Activated naive CD4-positive, alpha-beta T cell treated with anti-CD3 and anti-CD28 coated beads, Interleukin-2, amount 10 ng/mL, durations not matched to agents 7 days and 5 days (primary cell): ENCODE results near the gene ARHGEF16.

Experiments
- CTCF ChIA-PET: fragments of 350-600 bp; sonication (Branson Sonifier 250); formaldehyde crosslinking; loops from one replicate; lab custom pipeline; 2021; ENCODE audit warnings: antibody characterized with exemption; lab: Charles Lee
- DNase-seq: peaks from one replicate; pipeline ENCODE4 v3.0.0-alpha.2; 2020
- H3K27ac Mint-ChIP-seq: one replicate; pipeline ENCODE4 v1.8.0; 2021; ENCODE audit warnings: mild to moderate bottlenecking, moderate library complexity, mixed read lengths
- H3K27me3 Mint-ChIP-seq: one replicate; pipeline ENCODE4 v1.8.0; 2021; ENCODE audit warnings: mild to moderate bottlenecking, mixed read lengths
- H3K36me3 Mint-ChIP-seq: one replicate; pipeline ENCODE4 v1.8.0; 2021; ENCODE audit warnings: mixed read lengths
- H3K4me1 Mint-ChIP-seq: one replicate; pipeline ENCODE4 v1.8.0; 2021; ENCODE audit warnings: mixed read lengths
- H3K4me3 Mint-ChIP-seq: one replicate; pipeline ENCODE4 v1.8.0; 2021; ENCODE audit warnings: mild to moderate bottlenecking, moderate library complexity, mixed read lengths
- H3K9me3 Mint-ChIP-seq: one replicate; pipeline ENCODE4 v1.8.0; 2021; ENCODE audit warnings: mixed read lengths

The ARHGEF16 gene

GRCh38 chr1:3503525-3503886, 49.0 kb downstream of the ARHGEF16 start:
- no peak overlapping the region for H3K4me3 Mint-ChIP-seq
- no peak for DNase-seq
- CTCF ChIA-PET: no interaction called here
- H3K27me3 Mint-ChIP-seq: no peaks in the 10 kb centered on the region
- H3K9me3 Mint-ChIP-seq: no peaks in the 10 kb centered on the region
- no peaks in the 10 kb centered on the region for H3K36me3 Mint-ChIP-seq
- H3K27ac Mint-ChIP-seq: no peak overlapping the region
- H3K4me1 Mint-ChIP-seq: no peaks in the 10 kb centered on the region

DNA sequence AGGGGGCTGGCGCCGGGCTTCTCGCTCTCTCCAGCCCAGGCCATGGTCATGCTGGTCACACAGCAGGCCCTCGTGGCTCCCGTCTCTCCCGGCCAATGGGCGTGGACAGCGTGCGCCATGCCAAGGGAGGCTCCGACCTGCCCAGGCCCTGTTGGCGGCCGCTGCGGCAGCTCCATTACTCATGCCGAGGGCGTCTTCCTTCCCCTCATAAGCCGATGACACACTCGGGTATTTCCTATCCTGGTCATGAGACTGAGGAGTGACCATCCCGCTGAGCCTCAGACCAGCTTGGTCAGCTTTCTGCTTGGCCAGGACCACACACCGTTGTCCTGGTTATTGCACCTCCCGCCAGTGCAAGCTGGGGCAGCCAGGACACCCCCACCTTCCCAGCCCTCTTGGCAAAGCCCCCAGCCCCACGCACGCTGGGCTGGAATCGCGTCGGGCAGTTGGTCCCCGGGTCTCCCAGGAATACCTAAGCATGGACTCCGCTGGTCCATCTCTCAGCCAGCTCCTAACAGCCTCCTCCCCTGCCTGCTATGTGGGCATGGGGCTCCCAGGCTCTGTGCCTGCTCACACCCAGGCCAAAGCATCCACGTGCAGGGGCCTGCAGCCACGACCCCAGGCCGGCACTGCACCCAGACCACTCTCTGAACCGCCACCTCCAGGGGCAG, 49.8 kb downstream of the ARHGEF16 start:
- CTCF ChIA-PET: interaction anchor here (1.3 kb wide), 1 partner anchor 51 kb away, joined by 3 read pairs; no protein-coding TSS in a partner anchor
- no peaks in the 10 kb centered on the region for H3K4me1 Mint-ChIP-seq
- H3K27ac Mint-ChIP-seq: no peak overlapping the region
- H3K36me3 Mint-ChIP-seq: no peaks in the 10 kb centered on the region
- no peaks in the 10 kb centered on the region for H3K27me3 Mint-ChIP-seq
- DNase-seq: no peak
- no peak overlapping the region for H3K4me3 Mint-ChIP-seq
- no peaks in the 10 kb centered on the region for H3K9me3 Mint-ChIP-seq

DNA sequence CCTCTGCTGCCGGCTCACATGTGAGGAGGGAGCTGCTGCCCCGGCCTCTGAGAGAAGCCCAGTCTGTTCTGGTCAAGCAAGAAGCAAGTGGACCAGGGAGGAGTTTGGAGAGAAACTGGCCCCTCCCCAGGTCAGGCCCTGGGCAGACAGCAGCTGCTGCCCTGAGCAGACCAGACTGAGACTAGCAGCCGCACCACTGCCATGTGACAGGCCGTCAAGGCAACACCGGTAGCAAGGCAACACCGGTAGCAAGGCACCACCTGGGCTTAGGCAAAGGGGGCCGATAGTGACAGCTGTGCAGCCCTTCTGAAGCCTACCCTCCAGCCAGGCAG, 50.3 kb downstream of the ARHGEF16 start:
- Mint-ChIP-seq H3K4me1 (no peaks in the 10 kb centered on the region), H3K36me3 (no peaks in the 10 kb centered on the region), H3K9me3 (no peaks in the 10 kb centered on the region), H3K27ac (no peak overlapping the region), H3K4me3 (no peak overlapping the region), H3K27me3 (no peaks in the 10 kb centered on the region)
- DNase-seq: no peak
- CTCF ChIA-PET: interaction anchor here (1.3 kb wide), 1 partner anchor 52 kb away, joined by 3 read pairs; no protein-coding TSS in a partner anchor

- Mint-ChIP-seq H3K36me3 (no peaks in the 10 kb centered on the region), H3K27me3 (no peaks in the 10 kb centered on the region), H3K9me3 (no peaks in the 10 kb centered on the region), H3K4me1 (no peaks in the 10 kb centered on the region), H3K4me3 (no peak overlapping the region), H3K27ac (no peak overlapping the region)
- DNase-seq: no peak
- CTCF ChIA-PET: interaction anchor here (1.3 kb wide), 1 partner anchor 52 kb away, joined by 3 read pairs; no protein-coding TSS in a partner anchor
Observed at GRCh38 chr1:3505161-3505560, 50.7 kb downstream of the ARHGEF16 start.

DNA sequence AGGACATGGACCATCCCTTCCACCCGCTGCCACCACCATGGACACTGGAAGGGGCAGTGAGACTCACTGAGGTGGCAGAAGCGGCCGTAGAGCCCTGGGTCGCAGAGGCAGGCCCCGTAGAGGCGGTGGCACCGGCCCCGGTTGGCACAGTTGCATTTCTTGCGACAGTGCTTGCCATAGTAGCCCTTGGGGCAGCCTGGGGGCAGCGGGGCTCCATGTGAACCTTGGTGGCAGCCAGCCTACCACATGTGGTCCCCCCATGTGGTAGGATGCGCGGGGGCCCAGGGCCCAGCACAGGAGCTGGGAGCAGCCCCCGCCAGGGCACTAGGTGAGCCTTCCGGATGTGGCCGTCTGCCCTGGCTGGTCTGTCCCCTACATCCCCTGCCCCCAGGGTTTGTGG, 51.6 kb downstream of the ARHGEF16 start:
- H3K27ac Mint-ChIP-seq: no peak overlapping the region
- no peaks in the 10 kb centered on the region for H3K27me3 Mint-ChIP-seq
- no peak for DNase-seq
- no peaks in the 10 kb centered on the region for H3K36me3 Mint-ChIP-seq
- no peaks in the 10 kb centered on the region for H3K9me3 Mint-ChIP-seq
- CTCF ChIA-PET: interaction anchor here (1.1 kb wide), 1 partner anchor 24 kb away, joined by 3 read pairs; no protein-coding TSS in a partner anchor
- H3K4me1 Mint-ChIP-seq: no peaks in the 10 kb centered on the region
- H3K4me3 Mint-ChIP-seq: no peak overlapping the region

DNA sequence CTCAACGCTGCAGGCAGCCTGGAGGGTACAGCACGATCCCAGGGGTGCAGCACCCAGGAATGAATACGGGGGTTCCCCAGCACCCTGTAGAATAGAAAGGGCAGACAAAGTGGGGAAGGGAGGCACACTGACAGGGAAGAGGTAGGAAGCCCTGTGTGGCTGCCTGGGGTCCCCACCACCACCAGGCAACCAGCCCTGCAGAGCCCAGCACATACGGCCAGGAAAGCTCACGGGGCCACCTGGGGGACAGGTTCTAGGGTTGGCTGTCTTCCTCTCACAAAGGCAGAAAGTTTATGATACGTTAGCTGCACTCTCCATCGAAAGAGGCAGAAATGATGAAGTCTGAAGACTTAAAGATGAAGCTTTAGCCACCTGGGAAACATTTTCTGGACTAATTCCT, 52.5 kb downstream of the ARHGEF16 start:
- H3K4me3 Mint-ChIP-seq: no peak overlapping the region
- H3K27me3 Mint-ChIP-seq: no peaks in the 10 kb centered on the region
- no peak overlapping the region for H3K27ac Mint-ChIP-seq
- CTCF ChIA-PET: interaction anchor here (1.1 kb wide), 1 partner anchor 25 kb away, joined by 3 read pairs; no protein-coding TSS in a partner anchor
- DNase-seq: no peak
- H3K9me3 Mint-ChIP-seq: no peaks in the 10 kb centered on the region
- no peaks in the 10 kb centered on the region for H3K4me1 Mint-ChIP-seq
- H3K36me3 Mint-ChIP-seq: no peaks in the 10 kb centered on the region

GRCh38 chr1:3507636-3508275, 53.3 kb downstream of the ARHGEF16 start:
- no peaks in the 10 kb centered on the region for H3K9me3 Mint-ChIP-seq
- no peaks in the 10 kb centered on the region for H3K27me3 Mint-ChIP-seq
- H3K4me1 Mint-ChIP-seq: no peaks in the 10 kb centered on the region
- CTCF ChIA-PET: no interaction called here
- H3K27ac Mint-ChIP-seq: no peak overlapping the region
- no peaks in the 10 kb centered on the region for H3K36me3 Mint-ChIP-seq
- DNase-seq: no peak
- H3K4me3 Mint-ChIP-seq: no peak overlapping the region

DNA sequence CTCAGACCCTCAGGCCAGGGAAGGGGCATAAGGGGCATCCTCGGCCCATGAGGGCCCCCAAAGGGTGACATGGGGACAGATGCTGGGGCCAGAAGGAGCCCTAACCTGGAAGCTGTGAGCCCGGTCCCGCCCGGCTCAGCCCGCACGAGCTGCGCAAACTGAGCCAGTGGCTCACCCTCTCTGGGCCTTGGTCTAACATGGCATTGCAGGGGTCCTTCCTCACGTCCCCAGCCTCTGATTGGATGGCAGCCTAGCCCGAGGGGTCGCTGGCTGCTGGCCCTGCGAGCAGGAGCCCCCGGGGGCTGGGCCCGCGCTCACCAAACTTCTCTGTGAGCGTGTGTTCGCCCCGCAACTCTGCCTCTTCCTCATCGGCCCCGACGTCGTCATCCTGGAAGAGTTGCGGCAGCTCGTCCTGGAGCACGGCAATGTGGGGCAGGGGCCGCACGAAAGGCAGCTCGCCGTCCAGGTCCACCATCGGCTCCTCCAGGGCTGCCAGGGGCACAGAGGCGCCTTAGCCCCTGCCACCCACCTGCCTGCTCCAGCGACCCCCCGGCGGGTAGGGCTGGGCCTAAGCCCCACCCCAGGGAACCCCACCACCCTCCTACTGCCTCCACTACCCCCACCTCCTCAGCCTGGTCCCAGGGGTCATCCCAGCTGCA, 54.4 kb downstream of the ARHGEF16 start:
- Mint-ChIP-seq H3K4me1 (no peaks in the 10 kb centered on the region), H3K27ac (no peak overlapping the region), H3K4me3 (no peak overlapping the region), H3K36me3 (no peaks in the 10 kb centered on the region), H3K27me3 (no peaks in the 10 kb centered on the region), H3K9me3 (no peaks in the 10 kb centered on the region)
- no peak for DNase-seq
- CTCF ChIA-PET: no interaction called here

- no peaks in the 10 kb centered on the region for H3K4me1 Mint-ChIP-seq
- H3K9me3 Mint-ChIP-seq: no peaks in the 10 kb centered on the region
- no peak overlapping the region for H3K4me3 Mint-ChIP-seq
- no peak for DNase-seq
- H3K27ac Mint-ChIP-seq: no peak overlapping the region
- H3K36me3 Mint-ChIP-seq: no peaks in the 10 kb centered on the region
- CTCF ChIA-PET: no interaction called here
- no peaks in the 10 kb centered on the region for H3K27me3 Mint-ChIP-seq
Observed at GRCh38 chr1:3509721-3510120, 55.3 kb downstream of the ARHGEF16 start.

DNA sequence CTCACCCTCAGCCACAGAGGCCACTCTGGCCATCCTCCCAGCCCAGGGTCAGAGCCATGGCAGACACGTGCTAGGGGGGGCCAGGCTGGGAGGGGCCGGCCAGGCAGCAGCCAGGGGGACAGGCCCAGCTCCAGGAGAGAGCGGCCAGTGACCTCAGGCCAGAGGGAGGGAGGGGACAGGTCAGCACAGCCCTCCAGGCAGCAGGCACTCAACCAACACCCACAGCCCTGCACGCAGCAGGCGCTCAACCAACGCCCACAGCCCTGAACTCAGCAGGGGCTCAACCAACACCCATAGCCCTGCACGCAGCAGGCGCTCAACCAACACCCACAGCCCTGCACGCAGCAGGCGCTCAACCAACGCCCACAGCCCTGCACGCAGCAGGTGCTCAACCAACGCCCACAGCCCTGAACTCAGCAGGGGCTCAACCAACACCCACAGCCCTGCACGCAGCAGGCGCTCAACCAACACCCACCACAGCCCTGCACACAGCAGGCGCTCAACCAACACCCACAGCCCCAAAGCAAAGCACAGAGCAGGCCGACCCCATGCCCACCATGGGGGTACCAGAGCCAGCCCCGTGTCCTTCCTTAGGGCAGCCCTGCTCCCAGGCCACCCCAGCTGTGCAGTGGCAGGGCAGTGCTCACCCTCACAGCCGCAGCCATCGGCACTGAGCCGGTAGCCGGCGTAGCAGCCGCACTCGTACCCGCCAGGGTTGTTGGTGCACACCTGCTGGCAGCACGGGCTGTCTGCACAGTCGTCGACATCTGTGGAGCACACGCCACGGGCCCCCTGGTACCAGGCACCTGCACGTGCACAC, 55.9 kb downstream of the ARHGEF16 start:
- Mint-ChIP-seq H3K27me3 (no peaks in the 10 kb centered on the region), H3K36me3 (no peaks in the 10 kb centered on the region), H3K9me3 (no peaks in the 10 kb centered on the region), H3K27ac (no peak overlapping the region), H3K4me3 (no peak overlapping the region), H3K4me1 (no peaks in the 10 kb centered on the region)
- no peak for DNase-seq
- CTCF ChIA-PET: no interaction called here

DNA sequence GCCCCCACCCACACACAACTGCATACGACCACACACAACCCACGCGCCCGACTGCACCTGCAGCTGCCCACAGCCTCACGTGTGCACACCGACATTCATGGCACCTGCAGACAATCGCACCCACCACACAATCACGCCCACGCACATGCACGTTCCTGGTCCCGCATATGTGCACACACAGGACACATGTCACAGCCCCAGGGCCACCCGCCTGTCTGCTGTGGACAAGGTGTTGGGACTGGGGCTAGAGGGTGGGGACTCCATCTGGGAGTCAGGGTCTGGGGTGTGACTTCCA, 56.4 kb downstream of the ARHGEF16 start:
- Mint-ChIP-seq H3K9me3 (no peaks in the 10 kb centered on the region), H3K27me3 (no peaks in the 10 kb centered on the region), H3K36me3 (no peaks in the 10 kb centered on the region), H3K27ac (no peak overlapping the region), H3K4me1 (no peaks in the 10 kb centered on the region), H3K4me3 (no peak overlapping the region)
- CTCF ChIA-PET: no interaction called here
- no peak for DNase-seq

DNA sequence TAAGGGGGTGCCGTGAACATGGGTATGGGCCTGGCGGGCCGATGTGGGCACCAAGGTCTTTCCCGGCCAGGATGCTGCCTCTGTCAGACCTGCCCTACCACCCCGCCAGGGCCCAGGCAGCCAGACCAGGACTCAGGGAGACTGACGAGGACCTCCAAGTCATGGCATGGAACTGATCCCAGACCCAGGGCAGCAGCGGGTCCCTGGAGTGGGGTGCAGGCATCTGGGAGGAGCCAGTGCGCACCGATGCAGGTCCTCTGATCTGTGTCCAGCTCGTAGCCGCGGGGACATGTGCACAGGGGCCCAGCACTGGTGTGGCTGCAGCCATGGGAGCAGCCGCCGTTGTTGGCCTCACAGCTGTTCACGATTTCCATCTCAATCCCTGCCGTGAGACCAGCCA, 56.8 kb downstream of the ARHGEF16 start:
- Mint-ChIP-seq H3K9me3 (no peaks in the 10 kb centered on the region), H3K36me3 (no peaks in the 10 kb centered on the region), H3K4me3 (no peak overlapping the region), H3K27ac (no peak overlapping the region), H3K4me1 (no peaks in the 10 kb centered on the region), H3K27me3 (no peaks in the 10 kb centered on the region)
- DNase-seq: no peak
- CTCF ChIA-PET: no interaction called here

- Mint-ChIP-seq H3K4me1 (no peaks in the 10 kb centered on the region), H3K9me3 (no peaks in the 10 kb centered on the region), H3K36me3 (no peaks in the 10 kb centered on the region), H3K4me3 (no peak overlapping the region), H3K27me3 (no peaks in the 10 kb centered on the region), H3K27ac (no peak overlapping the region)
- CTCF ChIA-PET: no interaction called here
- no peak for DNase-seq
Observed at GRCh38 chr1:3511856-3512255, 57.4 kb downstream of the ARHGEF16 start.

- no peak for DNase-seq
- H3K4me1 Mint-ChIP-seq: no peaks in the 10 kb centered on the region
- no peak overlapping the region for H3K27ac Mint-ChIP-seq
- no peak overlapping the region for H3K4me3 Mint-ChIP-seq
- no peaks in the 10 kb centered on the region for H3K27me3 Mint-ChIP-seq
- peaks cover 1% of the 10 kb centered on the region for H3K9me3 Mint-ChIP-seq
- H3K36me3 Mint-ChIP-seq: no peaks in the 10 kb centered on the region
- CTCF ChIA-PET: no interaction called here
Observed at GRCh38 chr1:3514404-3514803, 59.9 kb downstream of the ARHGEF16 start.
